GM12865 (cell line): ENCODE measurements around the gene HS3ST3B1.

Experiments
- DNase-seq: peaks from one replicate; pipeline ENCODE4 v3.0.0; 2010; ENCODE audit warnings: low read depth
- H3K4me3 ChIP-seq: 2 replicates; pipeline ENCODE4 v1.5.1; 2011; ENCODE audit warnings: mild to moderate bottlenecking, low read depth, low read length, control low read depth
- TF ChIP-seq, protein P1 (sequence below): IDR thresholded peaks from 2 replicates; pipeline ENCODE4 v1.5.1; 2011; ENCODE audit warnings: low read length, control low read depth, low read depth, inconsistent platforms; ENCODE audit not compliant: insufficient read depth; ENCODE audit errors: missing control alignments

The HS3ST3B1 gene

DNA sequence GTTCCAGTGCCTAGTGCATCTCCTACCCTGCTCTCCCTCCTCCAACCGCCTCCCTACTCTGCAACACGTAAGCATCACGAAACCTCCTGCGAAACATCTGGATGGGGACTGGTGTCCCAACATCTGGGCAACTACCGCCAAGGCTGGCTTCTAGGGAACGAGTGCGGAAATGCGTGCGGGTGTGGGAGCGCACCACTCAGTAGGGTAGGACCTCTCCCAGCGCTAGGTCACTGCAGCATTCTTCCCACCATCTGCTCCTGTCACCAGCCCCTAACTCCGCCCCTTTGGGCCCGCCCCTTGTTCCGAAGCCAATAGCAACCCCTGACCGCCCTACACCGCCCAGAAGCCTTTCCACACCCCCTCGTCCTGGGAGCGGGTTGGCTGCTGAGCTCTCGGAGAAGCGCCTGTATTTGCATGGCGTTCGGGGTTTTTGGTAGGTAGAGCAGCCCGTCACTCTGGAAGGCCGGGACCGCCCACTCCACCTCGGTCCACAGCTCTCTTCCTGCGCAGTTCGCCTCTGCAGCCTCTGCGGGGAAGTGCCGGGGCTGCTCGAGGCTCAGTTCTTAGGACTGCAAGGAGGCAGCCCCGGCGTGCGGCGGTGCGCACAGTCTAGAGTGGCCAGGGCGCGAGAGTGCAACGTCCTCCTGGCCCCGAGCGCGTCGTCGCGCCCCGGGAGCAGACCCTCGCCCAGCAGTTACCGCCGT is at the start of gene HS3ST3B1:
TSS of gene HS3ST3B1 (plus strand) at position 507 of the 704 bp plus-strand sequence. CDS start 438 bp downstream, outside the sequence.
- H3K4me3 ChIP-seq: peak within 1 kb of the TSS; percentile 48
- DNase-seq: peak; percentile 87
- TF ChIP-seq, protein P1, sequence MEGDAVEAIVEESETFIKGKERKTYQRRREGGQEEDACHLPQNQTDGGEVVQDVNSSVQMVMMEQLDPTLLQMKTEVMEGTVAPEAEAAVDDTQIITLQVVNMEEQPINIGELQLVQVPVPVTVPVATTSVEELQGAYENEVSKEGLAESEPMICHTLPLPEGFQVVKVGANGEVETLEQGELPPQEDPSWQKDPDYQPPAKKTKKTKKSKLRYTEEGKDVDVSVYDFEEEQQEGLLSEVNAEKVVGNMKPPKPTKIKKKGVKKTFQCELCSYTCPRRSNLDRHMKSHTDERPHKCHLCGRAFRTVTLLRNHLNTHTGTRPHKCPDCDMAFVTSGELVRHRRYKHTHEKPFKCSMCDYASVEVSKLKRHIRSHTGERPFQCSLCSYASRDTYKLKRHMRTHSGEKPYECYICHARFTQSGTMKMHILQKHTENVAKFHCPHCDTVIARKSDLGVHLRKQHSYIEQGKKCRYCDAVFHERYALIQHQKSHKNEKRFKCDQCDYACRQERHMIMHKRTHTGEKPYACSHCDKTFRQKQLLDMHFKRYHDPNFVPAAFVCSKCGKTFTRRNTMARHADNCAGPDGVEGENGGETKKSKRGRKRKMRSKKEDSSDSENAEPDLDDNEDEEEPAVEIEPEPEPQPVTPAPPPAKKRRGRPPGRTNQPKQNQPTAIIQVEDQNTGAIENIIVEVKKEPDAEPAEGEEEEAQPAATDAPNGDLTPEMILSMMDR: no peak

DNA sequence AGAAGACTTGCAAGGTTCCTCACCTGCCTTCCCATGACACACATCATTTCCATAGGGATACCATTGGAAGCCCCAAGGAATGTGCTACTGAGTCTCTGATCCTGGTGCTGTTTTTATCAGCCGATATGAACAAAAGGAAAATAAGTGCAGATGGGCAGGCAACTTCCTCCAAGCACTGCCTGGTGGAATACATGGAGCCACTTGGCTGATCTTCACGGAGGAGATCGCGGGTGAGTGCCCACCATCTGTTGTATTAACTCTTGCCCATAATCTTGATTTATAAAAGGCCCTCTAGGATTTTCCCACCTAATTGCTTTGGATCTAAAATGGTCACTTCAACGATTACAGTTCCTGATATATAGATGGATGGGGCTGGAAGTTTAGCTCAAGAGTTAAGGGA is 39.5 kb upstream of the HS3ST3B1 start:
- TF ChIP-seq, protein P1: no peak
- DNase-seq: no peak
- H3K4me3 ChIP-seq: no peak overlapping the region

DNA sequence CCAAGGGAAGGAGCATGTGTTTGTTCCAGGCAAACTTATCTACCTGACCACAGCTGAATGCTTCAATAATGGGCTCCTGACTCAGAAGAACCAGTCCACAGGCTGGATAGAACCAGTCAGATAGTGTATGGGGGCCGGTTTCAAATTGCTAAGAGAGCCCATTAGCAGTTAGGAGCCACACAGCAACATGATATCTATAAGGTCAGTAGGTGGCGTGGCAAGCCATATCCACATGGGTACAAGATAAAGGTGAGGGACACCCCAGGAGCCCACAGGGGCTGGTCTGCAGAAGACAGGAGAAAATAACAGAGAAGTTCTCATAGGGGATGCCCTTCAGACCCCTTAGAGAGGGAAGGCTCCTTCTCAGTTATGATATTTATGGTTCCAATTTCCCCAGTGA is 32.6 kb upstream of the HS3ST3B1 start:
- no peak for DNase-seq
- no peak overlapping the region for H3K4me3 ChIP-seq
- TF ChIP-seq, protein P1: no peak

DNA sequence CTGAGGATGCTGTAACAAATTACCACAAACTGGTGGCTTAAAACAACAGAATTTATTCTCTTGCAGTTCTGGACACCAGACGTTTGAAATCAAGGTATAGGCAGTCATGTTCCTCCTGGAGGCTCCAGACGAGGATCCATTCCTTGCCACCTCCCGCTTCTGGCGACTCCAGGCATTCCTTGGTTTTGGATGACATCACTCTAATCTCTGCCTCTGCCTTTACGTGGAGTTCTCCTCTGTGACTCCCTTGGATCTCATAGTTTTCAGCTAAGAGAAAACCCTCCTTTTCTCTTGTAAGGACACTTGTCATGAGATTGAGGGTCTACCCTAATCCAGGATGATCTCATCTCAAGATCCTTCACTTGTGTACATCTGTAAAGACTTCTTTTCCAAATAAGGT is 31.4 kb upstream of the HS3ST3B1 start:
- no peak overlapping the region for H3K4me3 ChIP-seq
- TF ChIP-seq, protein P1: no peak
- no peak for DNase-seq

DNA sequence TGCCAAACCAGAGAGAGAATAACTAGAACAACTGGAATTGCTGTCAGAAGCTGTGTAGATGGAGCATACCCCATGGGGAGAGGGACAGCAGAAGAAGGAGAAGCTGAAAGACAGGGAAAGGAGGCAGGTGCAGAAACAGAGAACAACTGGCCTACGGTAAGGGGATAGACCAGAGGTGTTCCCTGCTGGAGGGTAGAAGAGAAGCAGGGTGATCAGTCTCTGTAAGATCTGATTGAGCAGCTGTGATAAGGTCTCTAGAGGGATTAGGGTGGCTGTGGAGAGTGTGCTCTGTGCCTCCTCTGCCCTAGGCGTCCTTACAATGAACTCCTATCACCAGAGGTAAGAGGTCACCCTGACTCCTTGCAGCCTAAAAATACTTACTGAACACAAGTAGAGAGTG is 30.4 kb upstream of the HS3ST3B1 start:
- TF ChIP-seq, protein P1: no peak
- DNase-seq: no peak
- H3K4me3 ChIP-seq: no peak overlapping the region

DNA sequence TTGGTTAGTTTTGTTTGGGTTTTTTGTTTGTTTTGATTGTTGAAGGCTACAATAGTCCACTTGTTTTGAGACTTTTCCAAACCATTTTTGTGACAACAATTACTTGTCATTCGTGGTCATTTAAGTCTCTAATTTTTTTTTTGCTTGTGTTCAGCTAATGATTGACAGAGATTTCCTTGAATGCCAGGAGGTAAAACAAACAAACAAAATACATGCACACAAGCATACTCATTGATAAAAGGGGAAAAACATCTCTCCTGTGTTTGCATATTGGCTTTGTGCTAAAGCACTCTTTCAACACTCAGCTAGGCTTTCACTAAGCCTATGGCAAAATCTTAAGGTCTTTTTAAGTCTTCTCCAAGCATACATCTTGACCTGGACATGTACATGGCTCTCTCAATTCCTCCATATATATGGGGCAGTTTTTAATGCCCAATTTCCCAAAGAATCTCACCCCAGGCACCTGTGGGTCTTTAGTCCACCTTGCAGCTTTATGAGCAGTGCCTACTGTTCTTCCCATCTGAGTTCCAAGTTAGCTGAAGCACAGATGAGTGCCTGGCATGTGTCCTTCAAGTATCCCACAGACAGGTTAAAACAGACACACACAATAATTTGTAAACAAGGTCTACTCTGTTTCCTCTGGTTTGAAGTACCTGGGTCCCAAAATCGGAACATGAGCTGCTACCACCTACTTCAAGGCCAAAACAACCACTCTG is 24.2 kb upstream of the HS3ST3B1 start:
- TF ChIP-seq, protein P1: no peak
- H3K4me3 ChIP-seq: no peak overlapping the region
- DNase-seq: no peak

DNA sequence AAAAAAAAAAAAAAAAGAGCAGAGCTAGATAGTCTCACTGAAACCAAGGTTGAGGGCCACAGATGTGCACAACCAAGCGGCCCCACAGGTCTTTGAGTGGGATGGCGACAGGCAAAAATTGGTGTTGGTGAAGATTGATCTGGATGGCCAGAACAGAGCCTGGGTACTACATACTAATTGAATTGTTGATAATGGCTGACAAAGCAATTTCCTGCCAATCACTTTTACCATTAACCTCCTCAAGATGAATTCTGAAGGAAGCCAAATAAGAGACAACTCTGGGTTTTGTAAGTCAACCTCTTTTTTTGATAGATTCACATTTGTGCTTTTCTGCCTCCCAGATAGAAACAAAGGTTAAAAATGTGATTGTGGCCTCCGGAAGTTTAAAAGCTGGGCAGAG is 19.4 kb upstream of the HS3ST3B1 start:
- H3K4me3 ChIP-seq: no peak overlapping the region
- DNase-seq: no peak
- TF ChIP-seq, protein P1: no peak
